ENCODE measurements around the gene FCRLA.
"Not testable (repeated sequence)": the region's sequence is repeated elsewhere in the genome, so short reads cannot be mapped to it uniquely, and the experiment has no call there.

The FCRLA gene

DNA sequence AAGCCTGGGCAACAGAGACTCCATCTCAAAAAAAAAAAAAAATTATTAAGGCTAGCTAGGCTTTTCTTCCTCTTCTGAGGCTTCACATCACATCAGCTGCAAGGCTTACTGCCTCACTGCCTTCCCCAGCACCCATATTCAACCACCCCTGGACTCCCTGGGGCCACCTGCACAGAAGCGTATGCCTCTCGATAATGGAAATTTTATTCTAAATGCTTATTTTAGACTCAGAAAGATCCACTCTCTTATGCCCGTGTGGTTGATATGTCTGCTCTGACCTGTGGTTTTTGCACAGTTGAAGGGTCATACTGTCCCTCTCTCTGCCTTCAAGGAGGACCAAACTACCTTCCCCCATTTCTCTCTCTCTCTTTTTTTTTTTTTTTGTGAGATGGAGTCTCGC is 1.5 kb upstream of the FCRLA start:
- no peak for DNase-seq (ENCODE audit: low read depth in 1 of 2, low spot score in 1 of 2)

DNA sequence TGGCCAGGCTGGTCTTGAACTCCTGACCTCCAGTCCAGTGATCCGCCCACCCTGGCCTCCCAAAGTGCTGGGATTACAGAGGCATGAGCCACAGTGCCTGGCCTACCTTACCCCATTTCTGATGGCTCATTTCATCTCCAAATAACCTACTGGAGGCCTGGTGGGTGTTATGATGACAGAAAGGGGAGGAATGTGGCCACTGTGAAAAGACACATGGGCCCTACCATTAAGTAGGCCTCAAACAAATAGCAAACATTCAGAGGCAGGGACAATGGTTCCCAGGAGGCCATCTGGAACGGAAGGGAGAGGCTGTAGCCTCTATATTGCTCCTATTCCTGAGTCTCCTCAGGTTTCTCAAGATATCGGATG is 932 bp upstream of the FCRLA start:
- DNase-seq (ENCODE audit: low read depth in 1 of 2, low spot score in 1 of 2) = no peak

DNA sequence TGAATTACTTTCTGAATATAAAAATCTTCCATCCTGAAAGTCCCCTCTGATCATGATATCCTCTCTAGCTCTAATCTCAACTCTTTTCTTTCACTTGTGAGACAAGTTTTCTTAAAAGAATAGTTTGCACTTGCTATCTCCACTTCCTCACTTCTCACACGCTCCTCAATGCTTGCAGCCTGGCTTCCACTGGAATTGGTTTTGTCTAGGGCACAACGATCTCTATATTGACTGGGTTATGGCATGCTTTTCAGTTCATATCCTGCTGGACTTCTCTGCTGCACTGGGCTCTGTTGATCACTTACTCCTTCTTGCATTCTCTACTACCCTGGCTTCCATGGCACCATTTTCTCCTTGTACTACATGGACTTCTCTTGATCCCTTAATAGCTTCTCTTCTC is 474 bp downstream of the FCRLA start:
- no peak for DNase-seq (ENCODE audit: low read depth in 1 of 2, low spot score in 1 of 2)

DNA sequence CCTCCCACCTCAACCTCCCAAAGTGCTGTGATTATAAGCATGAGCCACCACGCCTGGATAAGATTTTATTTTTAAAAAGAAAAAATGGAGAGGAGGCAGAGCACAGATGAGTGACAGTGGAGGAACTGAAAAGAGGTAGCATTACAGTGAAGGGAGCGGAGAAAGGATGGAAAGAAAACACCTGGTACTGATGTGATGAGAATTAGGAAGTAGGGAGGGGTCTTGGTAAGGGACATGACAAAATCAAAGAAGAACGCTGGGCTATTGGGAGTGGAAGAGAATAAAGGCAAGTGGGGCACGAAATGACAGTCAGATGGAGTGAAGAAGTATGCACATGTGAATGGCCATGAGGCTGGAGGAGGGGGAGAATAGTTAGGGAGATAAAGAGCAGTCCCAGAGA is 2.3 kb downstream of the FCRLA start:
- no peak for DNase-seq (ENCODE audit: low read depth in 1 of 2, low spot score in 1 of 2)

DNA sequence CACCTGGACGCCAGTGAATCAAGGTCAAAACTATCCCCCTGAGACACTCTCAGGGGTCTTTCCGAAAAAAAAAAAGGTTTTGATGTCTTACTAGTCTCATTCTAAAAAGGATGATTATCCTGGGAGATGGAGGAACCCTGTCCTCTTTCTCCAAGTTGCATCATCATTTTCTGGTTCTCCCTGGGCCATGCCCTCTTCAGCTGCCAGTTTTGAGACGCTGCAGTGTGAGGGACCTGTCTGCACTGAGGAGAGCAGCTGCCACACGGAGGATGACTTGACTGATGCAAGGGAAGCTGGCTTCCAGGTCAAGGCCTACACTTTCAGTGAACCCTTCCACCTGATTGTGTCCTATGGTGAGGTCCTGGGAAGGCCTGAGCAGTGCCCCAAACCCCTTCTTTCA is 3.5 kb downstream of the FCRLA start:
- no peak for DNase-seq (ENCODE audit: low read depth in 1 of 2, low spot score in 1 of 2)

DNA sequence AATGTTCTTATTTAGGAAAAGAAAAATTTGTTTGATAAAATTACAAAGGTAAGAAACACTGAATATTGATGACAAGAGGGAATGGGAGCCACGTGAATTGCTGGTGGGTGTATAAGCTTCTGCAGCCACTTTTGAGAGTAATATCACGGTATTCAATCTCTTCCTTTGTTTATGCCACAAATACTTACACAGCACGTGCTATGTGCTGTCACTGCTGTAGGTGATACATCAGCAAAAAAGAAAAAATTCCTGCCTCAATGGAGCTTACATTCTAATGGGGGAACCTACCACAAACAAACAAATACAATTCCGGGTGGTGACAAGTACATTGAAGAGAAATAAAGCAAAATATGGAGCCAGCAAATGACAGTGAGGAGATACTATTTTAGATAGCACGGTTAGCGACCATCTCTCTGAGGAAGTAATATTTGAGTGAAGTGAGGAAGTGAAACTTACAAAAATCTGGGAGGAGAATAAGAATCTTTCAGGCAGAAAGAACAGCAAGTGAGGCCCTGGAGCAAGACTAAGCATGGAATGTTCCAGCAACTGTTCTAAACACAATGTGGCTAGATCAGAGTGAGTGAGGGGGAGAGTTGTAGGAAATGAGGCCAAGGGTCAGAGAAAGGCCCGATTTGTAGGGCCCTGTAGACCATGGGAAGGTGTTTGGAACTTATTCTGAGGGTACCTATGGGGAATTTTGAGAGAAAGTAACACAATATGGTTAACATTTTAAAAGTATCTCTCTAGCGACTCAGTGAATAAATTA is 11.7 kb downstream of the FCRLA start:
- no peak for DNase-seq (ENCODE audit: low read depth in 1 of 2, low spot score in 1 of 2)

DNA sequence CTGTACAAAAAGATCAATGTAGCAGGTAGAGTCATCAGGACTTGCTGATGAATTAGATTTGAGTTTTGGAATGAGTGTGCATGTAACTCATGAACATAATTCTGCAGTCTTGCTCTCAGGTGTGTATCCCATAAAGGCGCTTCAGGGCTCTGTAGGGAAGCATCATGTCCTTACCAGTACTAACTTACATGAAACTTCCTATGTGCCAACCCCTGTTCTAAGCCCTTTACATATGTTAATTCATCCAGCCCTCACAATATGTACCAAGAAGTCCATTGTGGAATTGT is 12.2 kb downstream of the FCRLA start:
- no peak for DNase-seq (ENCODE audit: low read depth in 1 of 2, low spot score in 1 of 2)

DNA sequence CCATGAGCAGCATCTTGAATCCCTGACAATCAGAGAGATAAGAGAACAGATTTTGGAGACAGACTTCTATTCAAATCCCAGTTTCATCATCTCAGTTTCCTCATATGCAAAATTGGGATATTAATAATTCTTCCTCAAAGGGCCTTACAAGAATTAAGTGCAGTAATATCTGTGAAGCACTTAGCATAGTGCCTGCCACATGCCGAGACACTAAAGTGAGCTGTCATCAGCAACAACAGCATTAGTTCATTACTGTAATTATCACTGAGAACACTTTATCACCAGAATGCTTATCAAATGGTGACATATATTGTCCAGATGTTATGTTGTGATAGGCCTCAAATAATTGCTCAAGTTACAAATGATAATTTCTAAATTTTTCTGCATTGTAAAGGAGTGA is 13.4 kb downstream of the FCRLA start:
- no peak for DNase-seq (ENCODE audit: low read depth in 1 of 2, low spot score in 1 of 2)

DNA sequence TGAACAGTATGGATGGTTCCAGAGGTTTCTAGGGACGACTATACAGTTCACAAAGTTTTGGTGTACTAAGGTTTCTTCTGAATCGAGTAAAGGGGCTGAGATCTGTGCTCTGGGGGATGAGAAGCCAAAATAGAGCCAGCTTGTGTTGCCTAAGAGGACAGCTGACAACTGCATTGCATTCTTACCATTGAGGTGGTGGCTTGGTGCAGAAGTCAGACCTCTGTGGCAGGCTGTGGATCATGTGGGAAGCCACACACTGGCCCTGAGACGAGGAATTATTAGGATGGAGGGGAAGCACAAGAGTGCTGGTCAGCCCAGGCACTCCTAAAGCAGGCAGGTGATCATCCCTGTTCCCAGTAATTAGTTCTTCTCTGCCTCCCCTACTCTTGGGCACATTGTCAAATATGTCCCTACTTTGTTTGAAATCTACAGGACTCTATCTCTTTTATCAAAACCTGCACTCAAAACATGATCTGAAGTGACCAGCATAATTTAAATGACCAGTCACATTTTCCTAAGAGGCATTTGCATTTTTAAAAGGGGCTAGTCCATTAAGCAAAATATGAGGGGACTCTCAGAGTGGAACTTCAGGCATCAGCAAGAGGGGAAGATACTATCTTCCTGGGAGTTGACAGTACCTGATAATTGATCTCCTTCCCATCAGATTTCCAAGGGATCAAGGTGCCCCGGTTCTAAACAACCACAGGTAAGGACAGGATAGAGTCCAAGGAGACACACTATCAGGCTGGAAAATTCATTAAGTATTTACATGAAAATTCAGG is 14.1 kb downstream of the FCRLA start, which contains the start of gene FCRLB:
FCRLB (plus strand) TSS at position 589 of the 782 bp plus-strand sequence. CDS start 1,129 bp downstream, outside the sequence.
- no peak for DNase-seq (ENCODE audit: low read depth in 1 of 2, low spot score in 1 of 2)

DNA sequence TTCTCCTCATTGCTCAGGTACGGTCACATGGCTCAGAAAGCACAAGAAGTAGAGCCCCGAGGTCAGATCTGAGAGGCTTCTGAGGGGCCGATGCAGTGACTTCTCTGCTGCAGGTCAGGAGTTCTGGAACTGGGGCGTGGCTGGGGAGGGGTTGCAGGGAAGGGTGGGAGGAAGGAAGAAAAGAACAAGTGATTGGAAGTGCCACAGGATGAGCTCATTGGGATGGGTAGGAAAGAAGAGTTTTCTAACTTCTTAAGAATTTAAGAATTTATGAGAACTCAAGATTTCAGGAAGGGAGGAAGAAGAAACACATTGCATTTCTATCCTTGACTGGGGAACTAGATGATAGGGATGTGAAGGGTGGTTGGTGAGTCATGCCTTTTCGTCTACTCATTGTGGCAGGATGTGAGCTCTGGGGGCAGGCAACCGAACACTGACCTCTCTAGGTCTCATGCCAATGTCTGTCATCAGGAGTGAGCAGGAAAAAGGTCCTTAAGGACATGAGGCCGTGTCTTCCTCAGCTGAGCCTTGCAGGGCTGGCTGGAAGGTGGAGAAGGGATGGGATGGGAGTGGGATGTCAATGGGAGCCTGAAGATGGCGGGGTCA is 14.8 kb downstream of the FCRLA start:
- no peak for DNase-seq (ENCODE audit: low read depth in 1 of 2, low spot score in 1 of 2)

DNA sequence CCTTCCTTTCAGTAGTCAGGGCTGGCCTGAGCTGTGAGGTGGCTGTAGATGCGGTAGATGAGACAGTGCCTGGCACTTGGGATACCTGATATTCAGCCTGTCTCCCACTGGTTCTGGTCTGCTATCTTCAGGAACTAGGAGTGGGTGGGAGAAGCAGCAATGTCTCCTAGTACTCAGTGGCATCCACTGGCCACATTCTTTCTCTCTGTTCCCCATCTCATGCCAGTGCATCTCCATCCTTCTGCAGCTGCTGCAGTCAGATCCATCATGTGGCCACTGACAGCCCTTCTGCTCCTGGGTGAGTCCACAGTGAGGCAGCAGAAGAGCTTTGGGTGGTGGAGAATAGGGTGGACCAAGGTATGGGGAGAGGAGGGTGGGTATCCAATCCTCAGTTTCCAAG is 15.4 kb downstream of the FCRLA start:
- DNase-seq (ENCODE audit: low read depth in 1 of 2, low spot score in 1 of 2) = no peak

DNA sequence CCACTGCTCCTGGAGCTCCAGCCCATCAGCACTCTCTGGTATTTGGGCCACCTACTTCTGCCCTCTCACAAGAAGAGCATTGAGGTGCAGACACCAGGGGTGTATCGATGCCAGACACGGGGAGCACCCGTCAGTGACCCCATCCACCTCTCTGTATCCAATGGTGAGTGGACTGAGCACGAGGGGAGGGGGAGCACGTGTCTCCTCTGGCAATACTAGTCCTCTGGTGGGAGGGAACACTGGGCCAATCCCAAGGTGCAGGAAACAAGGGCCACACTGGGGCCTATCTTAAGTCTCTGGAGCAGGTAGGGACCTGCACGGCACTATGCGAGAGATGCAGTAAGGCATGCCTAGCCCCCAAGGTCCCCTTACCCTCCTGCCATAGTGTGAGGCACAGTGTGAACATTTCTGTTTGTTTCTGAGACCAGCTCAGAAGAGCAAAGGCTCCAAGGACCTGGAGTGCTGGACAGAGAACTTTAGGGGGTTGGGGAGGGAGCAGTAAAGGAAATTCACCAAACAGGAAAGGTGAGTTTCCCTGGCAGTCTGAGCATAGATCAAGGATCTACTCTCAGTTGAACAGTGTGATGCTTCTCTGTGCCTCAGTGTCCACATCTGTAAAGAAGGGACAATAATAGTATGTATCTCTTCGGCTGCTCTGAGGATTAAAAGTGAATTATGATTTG is 16.6 kb downstream of the FCRLA start:
- DNase-seq (ENCODE audit: low read depth in 1 of 2, low spot score in 1 of 2) = no peak

DNA sequence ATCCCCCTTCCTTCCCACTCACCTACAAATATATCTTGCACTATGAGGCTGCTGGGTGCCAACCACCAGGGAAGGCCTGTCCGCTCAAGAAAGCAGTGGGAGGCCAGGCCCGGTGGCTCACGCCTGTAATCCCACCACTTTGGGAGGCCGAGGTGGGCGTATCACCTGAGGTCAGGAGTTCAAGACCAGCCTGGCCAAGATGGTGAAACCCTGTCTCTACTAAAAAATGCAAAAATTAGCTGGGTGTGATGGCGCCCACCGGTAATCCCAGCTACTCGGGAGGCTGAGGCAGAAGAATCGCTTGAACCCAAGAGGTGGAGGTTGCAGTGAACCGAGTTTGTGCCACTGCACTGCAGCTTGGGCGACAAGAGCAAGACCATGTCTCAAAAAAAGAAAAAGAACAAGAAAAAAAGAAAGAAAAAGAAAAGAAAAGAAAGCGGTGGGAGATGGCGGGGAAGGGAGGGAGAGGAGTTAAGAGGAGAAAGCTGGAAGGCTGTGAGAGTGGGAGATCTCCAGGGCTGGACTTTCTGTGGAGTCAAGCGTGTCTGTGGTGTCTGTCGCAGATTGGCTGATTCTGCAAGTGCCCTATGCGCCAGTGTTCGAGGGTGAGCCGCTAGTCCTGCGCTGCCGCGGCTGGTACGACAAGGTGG is 18.4 kb downstream of the FCRLA start:
- not testable (repeated sequence) for DNase-seq (ENCODE audit: low read depth in 1 of 2, low spot score in 1 of 2)

DNA sequence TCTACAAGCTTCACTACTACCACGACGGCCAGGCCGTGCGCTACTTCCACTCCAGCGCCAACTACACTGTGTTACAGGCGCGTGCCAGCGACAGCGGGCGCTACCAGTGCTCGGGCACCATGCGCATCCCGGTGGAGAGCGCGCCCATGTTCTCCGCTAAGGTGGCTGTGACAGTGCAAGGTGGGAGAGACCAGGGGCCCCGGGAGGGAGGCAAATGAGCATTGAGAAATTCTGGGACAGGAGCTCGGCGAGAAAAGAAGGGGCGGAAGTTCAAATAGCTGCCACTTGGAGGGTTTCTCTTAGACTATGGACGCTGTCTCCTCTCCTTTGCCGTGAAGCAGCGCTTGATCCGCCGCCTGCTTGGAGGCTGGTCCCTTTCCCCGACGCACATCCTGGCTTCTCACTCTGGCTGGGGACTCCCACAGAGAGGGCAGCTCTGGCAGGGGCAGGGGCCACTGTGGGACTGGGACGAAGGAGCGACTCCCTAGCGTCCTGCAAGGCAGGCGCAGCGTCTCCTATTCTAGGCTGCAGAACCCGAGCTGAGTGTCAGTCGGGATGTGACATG is 19.0 kb downstream of the FCRLA start:
- DNase-seq (ENCODE audit: low read depth in 1 of 2, low spot score in 1 of 2) = peak; percentile 4 to 11

DNA sequence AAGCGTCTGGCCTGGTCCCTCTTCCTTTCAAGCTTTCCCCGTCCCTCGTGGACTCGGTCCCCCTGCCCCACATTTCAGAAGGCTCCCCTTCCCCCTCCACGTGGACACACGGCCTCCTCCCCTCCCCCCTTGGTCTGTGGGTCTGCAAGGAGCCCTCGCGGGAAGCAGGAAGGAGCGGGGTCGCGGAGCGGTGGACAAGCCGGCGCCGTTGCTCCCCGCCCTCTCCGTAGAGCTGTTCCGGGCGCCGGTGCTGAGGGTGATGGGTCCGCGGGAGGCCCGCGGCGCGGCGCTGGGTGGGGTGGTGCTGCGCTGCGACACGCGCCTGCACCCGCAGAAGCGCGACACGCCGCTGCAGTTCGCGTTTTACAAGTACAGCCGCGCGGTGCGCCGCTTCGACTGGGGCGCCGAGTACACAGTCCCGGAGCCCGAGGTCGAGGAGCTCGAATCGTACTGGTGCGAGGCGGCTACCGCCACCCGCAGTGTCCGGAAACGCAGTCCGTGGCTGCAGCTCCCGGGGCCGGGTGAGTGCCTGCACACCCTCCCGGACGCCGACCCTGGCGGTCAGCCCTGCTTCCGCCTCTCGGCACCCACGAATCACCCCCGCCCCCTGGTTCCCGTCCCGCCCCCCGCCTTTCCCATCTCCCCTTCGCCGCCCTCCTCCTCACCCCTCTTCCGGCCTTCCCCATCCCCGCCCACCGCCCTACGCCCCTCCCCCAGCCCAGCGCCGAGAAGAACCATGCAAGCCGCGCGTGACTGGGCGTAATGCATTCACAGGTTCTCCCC is 19.6 kb downstream of the FCRLA start:
- DNase-seq (ENCODE audit: low read depth in 1 of 2, low spot score in 1 of 2) = peak; percentile 55 to 65

DNA sequence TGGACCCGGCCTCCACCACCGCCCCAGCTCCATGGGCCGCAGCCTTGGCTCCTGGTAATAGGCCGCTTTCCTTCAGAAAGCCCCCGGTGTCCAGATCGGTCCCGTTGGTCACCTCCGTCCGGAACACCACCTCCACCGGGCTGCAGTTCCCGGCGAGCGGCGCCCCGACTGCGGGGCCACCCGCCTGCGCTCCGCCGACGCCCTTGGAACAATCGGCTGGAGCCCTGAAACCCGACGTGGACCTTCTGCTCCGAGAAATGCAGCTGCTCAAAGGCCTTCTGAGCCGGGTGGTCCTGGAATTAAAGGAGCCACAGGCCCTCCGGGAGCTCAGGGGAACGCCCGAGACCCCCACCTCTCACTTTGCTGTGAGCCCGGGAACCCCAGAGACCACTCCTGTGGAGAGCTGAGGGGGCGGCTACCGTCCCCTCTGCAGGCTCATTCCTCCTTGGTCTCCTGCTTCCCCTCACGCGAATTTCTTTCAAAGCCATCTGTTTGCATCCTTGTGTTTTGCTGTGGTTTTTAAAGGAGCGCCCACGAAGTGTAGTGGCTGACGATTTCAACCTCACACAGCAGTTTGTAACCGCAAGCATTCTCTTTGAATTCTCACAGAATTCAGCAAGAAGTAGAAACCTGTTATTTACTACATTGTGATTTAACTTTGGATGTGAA is 20.4 kb downstream of the FCRLA start:
- DNase-seq (ENCODE audit: low read depth in 1 of 2, low spot score in 1 of 2) = no peak

DNA sequence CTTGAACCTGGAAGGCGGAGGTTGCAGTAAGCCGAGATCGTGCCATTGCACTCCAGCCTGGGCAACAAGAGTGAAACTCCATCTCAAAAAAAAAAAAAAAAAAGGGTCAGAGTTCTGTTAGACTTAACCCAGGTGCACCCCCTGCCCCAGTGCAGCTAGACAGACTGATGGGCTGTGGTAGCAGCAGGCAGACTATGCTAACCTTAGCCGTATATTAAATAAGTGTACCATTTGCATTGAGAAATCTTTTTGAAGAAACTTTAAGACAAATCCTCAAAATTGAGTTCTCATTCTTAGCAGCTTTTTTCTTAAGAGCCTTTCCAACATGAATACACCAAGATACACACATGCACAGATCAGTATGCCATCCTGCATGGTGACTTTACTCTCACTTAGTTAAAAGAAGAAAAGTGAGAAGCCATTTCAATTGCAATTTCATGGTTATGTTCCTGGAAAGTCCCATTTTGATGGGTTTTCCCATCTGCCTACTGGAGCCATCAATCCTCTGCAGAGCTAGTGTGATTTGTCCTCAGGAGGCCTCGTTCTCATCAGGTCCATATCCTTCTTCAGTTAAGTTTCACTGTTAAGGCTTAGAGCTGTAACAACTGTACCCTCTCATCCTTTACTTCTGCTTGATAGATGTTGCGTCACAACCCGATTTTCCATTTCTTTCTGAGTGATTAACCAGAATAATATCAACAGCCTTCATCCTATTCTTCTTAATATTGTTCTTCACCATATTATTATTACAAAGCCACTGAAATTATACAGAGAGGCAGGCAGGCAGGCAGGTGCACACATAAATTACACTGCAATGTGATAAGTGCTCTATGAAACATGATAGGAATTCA is 21.6 kb downstream of the FCRLA start:
- DNase-seq (ENCODE audit: low read depth in 1 of 2, low spot score in 1 of 2) = no peak

DNA sequence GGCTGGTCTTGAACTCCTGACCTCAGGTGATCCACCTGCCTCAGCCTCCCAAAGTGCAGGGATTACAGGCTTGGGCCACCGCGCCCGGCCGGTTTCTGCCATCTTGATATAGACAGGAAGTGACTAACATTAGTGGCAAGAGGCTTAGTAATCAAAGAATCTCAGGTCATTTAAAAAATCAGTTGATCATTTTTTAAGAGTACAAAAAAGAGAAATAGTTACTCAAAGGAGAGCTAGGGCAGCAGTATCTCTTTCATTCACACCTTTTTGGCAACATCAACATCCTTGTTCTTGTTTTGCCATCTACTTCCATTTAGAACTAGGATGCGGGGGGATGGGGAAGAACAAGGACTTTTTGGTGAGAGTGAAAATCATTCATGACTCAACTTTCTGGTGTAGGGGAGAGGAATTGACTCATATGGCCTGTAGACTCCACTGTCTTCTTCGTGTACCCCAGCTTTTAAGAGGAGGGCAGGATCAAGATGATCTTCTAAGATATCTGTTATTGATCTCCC is 23.1 kb downstream of the FCRLA start:
- DNase-seq (ENCODE audit: low read depth in 1 of 2, low spot score in 1 of 2) = no peak

DNA sequence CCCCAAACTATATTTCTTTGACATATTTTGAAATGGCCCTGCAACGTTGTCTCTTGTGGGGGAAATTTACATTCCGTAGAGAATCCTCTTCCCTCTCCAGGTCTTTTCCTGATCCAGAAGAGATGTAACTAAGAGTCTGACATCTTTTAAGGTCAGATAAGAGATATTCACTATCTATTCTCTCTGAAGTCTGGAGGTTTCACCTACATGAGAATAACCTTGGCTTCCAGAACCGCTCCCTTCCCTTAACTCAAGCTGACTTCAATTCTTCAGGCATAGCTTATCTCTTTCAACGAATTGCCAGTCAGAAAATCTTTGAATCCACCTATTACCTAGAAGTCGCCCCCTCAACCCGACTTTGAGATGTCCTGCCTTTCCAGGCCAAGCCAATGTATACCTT is 24.2 kb downstream of the FCRLA start:
- no peak for DNase-seq (ENCODE audit: low read depth in 1 of 2, low spot score in 1 of 2)

All from activated T-helper 1 cell treated with anti-CD3 and anti-CD28 coated beads, Interleukin-2, amount 50 U/mL, for 16 hours (primary cell).